Hematopoietic multipotent progenitor cell treated with erythropoietin and hydrocortisone succinate and interleukin-3 and kit ligand, for 15 days (in vitro differentiated cells): ENCODE results near the gene ARVCF.

Experiments
- DNase-seq: peaks from one replicate; pipeline ENCODE4 v3.0.0-alpha.2; 2015; ENCODE audit warnings: low spot score

The ARVCF gene

DNA sequence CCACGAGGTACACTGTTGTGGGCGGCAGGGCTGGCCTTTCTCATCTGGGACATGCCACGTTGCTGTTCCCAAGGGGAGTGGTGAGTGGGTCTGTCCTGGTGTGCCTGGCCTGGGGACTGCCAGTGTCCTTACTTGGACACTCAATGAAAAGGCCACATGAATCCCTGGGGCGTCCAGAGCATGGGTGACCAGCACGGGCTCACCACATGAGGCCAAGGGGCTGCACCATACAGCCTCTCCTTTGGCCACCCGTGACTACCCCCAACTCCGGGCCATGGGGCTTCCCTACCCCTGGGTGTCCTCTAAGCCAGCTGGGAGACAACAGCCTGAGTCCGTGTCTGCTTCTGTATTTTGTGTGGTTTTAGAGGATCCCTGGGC lies 54.8 kb downstream of the ARVCF start:
- no peak for DNase-seq

DNA sequence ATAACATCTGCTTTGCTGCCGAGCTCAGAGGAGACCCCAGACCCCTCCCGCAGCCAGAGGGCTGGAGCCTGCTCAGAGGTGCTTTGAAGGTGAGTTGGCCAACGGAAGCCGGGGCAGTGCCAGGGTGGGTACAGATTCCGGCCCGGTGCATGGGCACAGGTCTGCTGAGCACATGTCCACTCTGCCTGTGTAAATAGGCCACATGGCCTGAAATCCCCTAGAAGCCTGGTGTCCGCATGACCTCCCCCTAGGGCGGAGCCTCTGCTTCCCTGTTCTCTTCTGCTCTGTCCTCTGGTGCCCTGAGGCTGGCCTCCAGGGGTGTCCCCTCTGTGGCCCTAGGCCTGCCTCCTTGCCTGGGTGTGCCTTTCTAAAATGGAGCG lies 55.4 kb downstream of the ARVCF start:
- no peak for DNase-seq

DNA sequence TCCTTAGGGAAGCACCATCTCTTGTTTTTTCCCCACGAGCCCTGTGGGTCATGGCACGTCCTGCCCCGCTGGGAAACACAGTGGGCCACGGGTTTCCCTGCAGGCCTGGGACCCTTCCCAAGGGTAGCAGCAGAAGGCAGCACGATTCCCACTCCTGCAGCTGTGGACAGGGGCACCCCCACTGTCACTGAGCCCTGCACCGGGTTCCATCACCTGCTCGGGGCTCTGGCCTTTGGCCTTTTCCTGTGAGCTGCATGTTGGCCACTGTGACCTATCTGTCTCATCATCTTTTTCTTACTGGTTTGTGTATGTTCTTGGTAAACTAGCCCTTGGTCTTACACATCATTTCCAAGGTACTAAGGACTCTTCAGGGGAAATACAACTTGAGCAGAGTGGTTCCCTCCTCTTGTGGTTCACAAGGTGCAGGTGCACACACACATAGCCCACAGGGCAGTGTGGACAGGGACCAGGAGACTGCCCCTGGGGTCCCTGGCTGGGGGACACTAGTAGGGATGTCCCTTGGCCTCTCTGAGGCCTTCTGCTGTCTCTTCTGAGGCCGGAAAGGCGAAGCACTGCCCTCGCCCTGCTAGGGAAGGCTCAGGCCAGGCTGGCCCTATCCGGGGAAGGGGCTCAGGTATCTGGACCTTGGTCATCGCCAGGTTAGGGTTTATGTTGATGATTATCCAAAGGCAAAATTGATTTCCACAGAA lies 56.0 kb downstream of the ARVCF start:
- DNase-seq = no peak

DNA sequence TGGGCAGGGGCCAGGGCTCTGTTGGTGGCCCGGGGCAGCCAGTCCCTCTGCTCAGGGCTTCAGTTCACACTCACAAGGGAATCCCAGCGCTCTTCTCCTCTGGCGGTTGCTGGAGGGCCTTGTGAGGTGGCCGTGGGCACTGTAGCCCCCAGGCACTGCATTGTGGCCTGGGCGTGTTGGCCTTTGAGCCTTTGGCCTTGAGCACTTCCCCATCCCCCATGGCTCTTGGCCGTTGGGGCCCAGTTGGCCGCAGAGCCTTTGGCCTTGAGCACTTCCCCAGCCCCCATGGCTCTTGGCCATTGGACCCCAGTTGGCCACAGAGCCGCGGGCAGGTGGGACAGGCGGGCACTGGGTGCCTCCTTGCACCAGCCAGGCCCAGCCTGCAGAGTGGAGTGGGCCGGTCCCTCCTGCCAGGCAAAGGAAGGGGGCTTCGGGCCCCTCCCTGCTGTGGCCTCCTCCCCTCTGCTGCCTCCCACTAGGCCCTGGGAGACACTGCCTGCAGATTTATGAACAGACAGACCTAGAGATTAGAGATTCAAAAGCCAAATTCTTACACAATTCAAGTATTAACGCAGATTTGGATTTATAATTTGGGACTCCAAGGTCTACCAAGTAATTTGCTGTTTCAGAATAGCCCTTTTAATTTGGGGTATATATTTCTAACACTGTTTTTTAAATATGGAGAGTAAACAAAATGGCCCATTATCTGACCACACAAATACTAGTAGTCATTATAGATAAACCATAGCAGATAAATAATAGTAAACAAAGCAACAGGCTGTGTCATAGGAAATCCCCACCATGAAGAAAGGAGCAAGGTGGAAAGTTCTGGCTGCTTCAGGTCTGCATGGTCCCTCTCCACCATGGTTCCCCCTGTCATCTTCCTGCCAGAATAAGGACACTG lies 56.8 kb downstream of the ARVCF start:
- no peak for DNase-seq

DNA sequence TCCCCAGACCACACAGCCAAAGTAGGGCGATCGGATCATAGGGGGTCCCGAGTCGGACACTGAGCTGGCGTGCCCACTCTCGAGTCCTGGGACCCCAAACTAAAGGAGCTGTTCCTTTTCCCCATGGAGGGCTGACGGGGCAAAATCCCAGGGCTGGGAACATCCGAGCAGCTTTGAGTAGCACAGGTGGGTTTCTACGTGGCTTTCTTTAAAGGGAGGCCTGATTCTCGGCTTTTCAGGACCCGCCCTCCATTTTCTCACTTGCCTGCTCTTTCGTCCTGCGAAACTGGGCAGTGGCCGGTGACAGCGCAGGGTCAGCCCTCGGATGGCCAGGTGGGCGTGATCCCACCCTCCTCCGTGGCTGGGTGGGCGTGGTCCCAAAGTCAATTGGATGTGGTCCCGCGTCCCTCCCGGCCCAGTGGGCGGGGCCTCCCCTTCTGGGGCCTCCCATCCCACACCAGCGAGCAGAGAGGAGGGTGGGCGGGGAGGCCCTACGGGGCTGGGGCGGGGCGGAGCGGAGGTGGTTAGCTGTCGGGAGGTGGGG lies 57.5 kb downstream of the ARVCF start:
- DNase-seq = peak; percentile 37

DNA sequence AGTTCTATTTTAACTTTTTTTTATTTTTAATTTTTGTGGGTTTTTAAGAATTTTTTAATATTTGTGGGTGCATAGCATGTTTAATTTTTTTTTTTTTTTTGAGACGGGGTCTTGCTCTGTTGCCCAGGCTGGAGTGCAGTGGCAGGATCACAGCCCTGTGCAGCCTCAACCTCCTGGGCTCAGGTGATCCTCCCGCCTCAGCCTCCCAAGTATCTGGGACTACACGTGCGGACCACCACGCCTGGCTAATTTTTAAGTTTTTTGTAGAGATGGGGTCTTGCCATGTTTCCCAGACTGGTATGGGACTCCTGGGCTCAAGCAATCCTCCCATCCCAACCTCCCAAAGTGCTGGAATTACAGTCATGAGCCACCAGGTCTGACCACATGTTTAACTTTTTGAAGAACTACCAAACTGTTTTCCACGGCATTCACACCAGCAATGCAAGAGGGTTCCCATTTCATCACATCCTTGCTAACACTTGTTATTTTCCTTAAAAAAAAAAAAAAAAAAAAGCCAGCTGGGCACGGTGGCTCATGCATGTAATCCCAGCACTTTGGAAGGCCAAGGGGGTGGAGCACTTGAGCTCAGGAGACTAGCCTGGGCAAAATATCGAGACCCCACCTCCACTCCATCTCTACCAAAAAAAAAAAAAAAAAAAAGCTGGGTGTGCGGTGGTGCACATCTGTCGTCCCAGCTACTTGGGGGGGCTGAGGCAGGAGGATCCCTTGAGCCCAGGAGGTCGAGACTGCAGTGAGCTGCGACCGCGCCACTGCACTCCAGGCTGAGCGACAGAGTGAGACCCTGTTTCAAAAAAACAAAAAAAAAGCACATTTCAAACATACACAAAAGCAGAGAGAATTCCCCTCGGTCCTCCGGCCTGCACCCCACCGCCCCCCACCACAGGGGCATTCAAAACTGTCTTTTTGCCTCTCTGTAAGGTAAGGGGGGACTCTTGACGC lies 58.3 kb downstream of the ARVCF start:
- no peak for DNase-seq

DNA sequence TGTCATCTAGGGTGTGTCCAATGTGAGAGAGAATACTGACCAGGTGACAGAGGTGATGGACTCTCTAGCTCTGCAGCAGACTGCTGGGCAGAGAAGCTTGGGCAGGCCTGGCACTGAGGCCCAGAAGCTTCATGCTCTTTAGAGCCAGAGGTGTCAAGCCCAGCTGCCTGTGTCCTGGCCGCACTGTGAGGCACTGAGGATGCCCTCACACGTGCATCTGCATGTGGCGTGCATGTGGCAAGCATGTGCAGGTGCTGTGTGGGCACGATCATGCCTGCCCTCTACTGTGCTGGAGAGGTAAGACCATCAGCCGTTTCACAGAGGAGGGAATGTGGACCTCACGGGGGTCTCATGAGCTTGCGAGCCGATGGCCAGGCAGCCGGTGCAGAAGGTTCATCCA lies 59.2 kb downstream of the ARVCF start:
- DNase-seq = no peak

DNA sequence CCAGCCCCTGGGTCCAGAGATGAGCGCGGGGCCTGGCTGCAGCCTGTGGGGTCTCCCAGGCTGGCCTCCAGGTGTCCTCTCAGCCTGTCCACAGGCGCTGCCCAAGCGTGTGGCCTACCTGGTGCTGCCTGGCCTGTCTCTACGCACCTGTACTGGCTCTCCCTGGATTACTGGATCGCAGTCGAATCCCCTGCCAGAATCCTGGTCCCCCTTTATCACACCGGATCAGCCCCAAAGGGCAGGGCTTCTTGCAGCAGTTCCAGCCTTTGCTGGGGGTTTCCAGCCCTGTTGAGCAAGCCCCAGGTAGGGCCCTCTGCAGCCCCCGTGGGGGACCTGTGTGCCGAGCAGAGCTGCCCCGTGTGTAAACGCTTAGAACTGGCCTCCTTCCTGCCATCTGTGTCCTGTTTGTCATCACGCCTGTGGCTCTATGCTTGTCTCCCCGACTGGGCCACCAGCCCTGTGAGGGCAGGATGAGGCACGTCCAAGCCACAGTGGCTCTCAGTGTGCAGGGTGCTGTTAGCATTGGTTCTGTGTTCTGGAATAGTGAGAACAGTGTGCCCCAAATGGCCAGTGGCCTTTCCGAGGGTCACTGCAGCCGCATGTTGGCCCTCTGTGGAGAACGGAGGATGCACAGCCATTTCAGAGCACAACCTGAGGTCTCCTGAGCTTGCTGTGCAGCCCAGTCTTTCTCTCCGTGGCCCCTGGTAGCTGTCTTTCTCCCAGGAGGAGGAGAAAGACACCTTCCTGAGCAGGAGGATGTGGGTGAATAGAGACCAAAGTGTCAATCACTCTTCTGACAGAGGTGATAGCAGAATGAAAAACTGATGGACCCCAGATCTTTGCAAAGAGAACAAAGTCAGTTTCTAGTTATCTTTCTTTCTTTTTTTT lies 61.1 kb downstream of the ARVCF start:
- no peak for DNase-seq

DNA sequence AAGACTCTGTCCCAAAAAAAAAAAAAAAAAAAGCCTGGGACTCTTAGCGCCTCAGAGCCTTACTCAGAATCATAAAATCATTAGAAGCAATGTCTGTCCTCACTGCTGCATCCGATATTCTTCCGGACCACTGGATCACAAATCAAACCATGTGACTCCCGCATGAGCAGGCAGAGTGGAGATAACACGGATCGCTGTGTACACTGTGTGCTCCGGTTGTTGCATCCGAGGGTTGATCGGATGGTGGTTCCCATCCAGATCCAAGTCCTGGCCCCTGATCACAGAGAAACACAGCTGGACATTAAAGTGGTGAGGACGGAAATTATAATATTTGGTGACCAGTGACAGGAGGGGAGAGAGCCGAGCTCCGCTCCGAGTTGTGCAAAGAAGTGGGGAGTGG lies 65.3 kb downstream of the ARVCF start:
- DNase-seq = no peak

DNA sequence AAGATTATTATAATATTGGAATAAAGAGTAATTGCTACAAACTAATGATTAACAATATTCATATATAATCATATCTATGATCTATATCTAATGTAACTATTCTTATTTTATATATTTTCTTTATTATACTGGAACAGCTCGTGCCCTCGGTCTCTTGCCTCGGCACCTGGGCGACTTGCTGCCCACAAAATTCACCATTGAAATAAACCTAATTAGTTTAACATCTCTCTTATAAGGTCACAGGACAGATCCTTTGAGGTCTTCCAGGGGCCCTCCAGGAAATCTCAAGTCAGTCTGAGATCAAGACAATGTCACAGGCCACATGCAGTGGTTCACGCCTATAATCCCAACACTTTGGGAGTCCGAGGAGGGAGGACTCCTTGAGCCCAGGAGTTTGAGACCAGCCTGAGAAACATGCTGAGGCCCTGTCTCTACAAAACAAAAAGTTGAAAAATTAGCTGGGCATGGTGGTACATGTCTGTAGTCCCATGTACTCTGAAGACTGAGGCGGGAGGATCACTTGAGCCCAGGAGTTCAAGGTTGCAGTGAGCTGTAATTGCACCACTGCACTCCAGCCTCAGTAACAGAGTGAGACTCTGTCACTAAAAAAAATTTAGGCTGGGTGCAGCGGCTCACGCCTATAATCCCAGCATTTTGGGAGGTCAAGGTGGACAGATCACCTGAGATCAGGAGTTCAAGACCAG lies 68.4 kb downstream of the ARVCF start:
- DNase-seq = no peak

DNA sequence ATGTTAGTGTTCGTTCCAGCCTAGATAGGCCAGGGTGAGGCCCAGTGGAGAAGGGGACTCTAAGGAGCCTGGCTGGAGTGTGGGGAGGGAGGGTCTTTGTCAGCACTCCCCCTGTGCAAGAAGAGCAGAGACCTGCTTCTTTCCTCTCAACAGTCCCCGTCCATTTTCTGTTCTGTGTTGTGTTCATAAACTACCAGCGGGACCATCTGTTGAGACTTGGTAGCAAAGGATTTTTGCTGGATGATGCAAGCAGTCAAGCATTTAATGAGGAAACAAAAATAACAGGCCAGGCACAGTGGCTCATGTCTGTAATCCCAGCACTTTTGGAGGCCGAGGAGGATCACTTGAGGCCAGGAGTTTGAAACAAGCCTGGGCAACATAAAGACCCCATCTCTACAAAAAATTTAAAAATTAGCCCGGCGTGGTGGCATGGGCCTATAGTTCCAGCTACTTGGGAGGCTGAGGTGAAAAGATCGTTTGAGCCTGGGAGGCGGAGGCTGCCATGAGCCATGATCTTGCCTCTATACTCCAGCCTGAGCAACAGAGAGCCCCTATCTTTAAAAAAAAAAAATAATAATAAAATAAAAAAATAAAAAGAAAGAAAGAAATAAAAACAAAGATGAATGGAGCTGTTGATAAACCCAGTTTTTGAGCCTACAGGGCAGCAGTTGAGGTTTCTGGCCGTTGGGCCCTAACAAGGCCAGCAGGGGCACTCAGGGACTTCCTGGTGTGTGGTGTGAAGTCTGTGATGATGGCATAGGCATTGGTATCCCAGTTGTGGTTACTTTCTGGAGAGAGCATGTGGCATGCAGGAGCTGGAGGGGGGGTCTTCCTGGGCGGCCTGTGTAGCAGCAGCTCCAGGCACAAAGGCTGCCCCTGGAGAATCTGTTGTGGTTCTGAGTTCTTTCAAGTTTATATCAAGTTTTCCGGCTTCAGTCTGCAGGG lies 73.3 kb downstream of the ARVCF start:
- peak; percentile 50 for DNase-seq

DNA sequence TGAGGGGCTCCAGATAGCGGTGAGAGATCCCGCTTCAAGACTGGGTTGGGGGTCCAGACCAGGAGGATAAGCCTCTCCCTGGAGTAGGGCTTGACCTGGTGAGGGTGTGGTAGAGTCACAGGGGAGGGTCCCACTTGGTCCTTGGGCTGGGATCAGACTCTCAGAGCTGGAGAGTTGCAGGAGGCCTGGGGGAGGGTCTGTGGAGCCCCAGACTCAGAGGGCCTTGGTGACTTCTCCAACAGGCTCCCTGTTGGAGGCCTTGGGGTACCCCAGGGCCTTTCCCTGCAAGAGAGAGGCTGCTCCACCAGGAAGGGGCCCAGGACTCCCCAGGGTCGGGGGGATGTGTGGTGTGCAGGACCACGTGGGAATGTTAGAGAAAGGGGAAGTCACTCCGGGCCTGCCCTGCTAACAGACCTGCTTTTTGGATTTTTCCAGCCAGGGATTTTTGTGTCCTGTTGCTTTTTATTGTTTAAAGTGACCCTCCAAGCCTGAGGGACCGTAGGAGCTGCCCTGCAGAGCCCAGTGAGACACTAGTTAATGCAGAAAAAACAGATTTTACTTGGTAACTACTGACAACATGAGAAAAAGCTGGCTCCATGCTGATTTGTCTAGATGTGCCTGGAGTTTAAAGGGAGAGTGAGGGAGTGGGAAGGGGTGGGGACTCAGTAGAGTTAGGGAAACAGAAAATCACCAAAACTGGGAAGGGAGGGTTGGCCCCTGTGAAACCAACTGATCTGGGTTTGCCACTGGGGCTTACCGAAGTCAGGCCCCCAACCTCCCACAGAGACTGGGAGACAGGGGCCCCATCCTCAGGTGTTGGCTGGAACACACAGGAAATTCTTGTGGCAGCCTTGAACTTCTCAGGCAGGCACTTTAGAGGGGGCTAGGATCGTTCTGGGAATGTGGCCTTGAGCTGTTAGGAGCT lies 74.2 kb downstream of the ARVCF start:
- peak; percentile 41 for DNase-seq

DNA sequence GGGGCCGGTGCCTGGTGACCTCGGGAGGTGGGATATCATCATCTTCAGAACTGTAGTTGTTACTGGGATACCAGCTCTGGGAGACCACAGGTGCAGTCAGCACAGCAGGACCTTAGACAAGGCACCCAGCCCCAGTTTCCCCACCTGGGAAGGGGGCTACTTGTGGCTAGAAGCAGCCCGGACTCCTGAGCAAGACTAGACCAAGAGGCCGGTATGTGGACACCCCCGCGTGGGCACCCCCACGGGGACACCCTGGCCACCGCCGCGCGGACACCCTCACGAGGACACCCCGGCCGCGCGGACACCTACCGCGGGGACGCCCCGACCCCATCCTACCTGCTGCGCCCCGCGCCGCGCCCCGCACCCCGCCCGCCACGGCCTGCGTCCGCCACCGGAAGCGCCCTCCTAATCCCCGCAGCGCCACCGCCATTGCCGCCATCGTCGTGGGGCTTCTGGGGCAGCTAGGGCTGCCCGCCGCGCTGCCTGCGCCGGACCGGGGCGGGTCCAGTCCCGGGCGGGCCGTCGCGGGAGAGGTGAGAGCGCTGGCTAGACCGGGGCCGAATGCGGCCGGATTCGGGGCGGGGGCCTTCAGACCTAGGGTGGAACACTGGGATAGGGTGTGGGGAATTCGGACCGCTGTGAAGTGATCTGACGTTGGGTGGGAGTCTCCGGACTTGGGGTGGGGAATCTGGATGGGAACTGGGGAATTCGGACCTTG lies 75.1 kb downstream of the ARVCF start, which contains the start of the genes COMT and TXNRD2:
COMT (plus strand) TSS at position 408 of the 718 bp plus-strand sequence. CDS start 20,755 bp downstream, outside the sequence.
TXNRD2 (minus strand) TSS at position 454 of the 718 bp plus-strand sequence; CDS start at position 439, 15 bp downstream.
- DNase-seq = peak; percentile 79

DNA sequence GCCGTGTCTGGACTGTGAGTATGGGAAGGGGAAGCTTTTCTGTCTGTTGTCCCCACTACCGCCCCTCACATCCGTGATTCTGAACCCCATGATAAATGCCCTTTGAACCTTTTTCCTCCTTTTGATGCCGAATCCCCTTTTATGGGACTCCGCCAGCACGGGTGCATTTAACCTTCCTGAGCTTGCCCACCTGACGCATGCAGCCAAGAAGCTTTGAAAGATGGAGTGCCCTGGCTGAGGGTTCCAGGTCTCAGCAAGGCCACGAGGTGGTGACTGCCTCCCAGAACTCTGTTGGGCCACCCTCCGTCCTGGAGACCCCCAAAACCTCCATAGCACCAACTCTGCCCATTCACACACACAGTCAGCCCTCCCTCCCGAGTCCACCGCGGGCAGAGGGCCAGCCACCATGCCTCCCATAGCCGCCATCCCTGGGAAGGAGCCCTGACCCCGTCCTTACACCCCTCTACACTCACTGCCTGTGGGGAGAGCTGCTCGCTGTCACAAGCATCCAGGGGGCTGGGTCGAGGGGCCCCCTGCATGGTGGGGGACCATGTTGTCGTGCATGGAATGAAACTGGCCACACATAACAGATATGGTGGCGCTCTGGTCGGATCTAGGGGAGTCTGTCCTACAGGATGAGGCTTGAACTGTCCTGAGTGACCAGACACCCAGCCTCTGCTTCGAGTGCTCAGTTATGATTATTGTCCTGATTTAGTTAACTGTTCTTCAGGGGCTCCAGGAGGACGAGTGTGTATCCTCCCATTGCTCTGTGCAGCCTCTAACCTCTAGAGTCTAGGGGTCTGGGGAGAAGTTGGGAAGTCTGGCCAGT lies 75.9 kb downstream of the ARVCF start:
- no peak for DNase-seq

DNA sequence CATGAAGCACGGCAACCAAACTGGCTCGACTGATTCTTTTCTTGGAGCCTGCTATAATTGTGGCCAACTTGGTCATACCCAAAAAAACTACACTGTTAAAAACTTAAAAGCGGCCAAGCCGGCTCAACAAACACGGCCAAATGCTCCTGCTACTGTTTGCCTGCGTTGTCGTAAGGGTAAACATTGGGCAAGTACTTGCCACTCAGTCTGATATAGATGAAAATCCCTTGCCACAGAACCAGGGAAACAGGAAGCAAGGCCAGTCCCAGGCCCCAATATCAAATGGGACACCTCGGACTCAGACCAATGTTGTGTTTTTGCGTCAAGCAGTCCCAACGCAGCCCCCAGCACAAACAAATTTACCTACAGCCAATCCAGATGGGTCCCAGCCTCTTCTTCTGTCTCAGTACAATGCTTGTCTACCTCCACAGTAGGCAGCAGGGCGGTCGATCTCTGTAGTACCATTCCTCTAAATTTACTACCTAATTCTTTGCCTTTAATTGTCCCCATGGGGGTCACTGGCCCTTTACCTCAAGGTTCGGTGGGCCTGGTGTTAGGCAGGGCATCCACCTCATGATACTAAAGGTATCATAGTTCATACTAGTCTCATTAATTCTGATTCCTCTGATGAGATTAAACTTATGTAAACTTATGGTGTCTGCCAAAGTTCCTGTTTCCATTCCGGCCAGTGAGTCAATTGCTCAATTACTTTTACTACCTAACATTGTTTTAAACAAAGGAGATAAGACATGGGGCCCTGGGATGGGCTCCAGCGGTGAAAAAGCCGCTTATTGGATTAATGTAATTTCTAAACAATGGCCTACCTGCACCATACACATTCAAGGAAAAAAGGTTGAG lies 78.8 kb downstream of the ARVCF start:
- DNase-seq = no peak
